ENCODE results near the gene SLC2A1.

SLC2A1 gene

GRCh38 chr1:42958488-42959319 is at the start of gene SLC2A1:
SLC2A1 (minus strand) TSS chr1:42958868; CDS start chr1:42958651, 217 bp downstream.
- peak; percentile 90 for DNase-seq

GRCh38 chr1:43007377-43008114 is 48.9 kb upstream of the SLC2A1 start:
- DNase-seq = no peak

- DNase-seq = no peak
Measured at GRCh38 chr1:43005460-43006361, 47.0 kb upstream of the SLC2A1 start.

- DNase-seq = no peak
Measured at GRCh38 chr1:43004587-43005459, 46.2 kb upstream of the SLC2A1 start.

GRCh38 chr1:43002766-43003165 is 44.1 kb upstream of the SLC2A1 start:
- no peak for DNase-seq

- DNase-seq = no peak
Measured at GRCh38 chr1:43002116-43002515, 43.4 kb upstream of the SLC2A1 start.

GRCh38 chr1:43001434-43001833 is 42.8 kb upstream of the SLC2A1 start:
- DNase-seq = no peak

GRCh38 chr1:43000271-43000670 is 41.6 kb upstream of the SLC2A1 start:
- DNase-seq = no peak

GRCh38 chr1:42999308-42999707 is 40.6 kb upstream of the SLC2A1 start:
- DNase-seq = no peak

GRCh38 chr1:42998386-42998785 is 39.7 kb upstream of the SLC2A1 start:
- no peak for DNase-seq

GRCh38 chr1:42996384-42996970 is 37.8 kb upstream of the SLC2A1 start:
- DNase-seq = no peak

- no peak for DNase-seq
Measured at GRCh38 chr1:42993502-42994136, 35.0 kb upstream of the SLC2A1 start.

GRCh38 chr1:42992054-42992571 is 33.4 kb upstream of the SLC2A1 start:
- DNase-seq = no peak

- DNase-seq = no peak
Measured at GRCh38 chr1:42990757-42991346, 32.2 kb upstream of the SLC2A1 start.

GRCh38 chr1:42983693-42984092 is 25.0 kb upstream of the SLC2A1 start:
- DNase-seq = no peak

GRCh38 chr1:42983253-42983652 is 24.6 kb upstream of the SLC2A1 start:
- no peak for DNase-seq

GRCh38 chr1:42982641-42983040 is 24.0 kb upstream of the SLC2A1 start:
- DNase-seq = no peak

GRCh38 chr1:42981871-42982270 is 23.2 kb upstream of the SLC2A1 start:
- no peak for DNase-seq

- DNase-seq = no peak
Measured at GRCh38 chr1:42981255-42981805, 22.7 kb upstream of the SLC2A1 start.

All from NCI-H1092 (cell line).